ENCODE data around the gene CC2D2A. TPM values are rescaled to one million over a fixed set of nuclear protein-coding genes. Genes with fewer than 3 reads are reported as not detected.
"Not testable (repeated sequence)": the region's sequence is repeated elsewhere in the genome, so short reads cannot be mapped to it uniquely, and the experiment has no call there.

The CC2D2A gene
- polyA plus RNA-seq, 3 donors from 2014 or later = 0.29 to 0.75 (median 0.64) TPM

DNA sequence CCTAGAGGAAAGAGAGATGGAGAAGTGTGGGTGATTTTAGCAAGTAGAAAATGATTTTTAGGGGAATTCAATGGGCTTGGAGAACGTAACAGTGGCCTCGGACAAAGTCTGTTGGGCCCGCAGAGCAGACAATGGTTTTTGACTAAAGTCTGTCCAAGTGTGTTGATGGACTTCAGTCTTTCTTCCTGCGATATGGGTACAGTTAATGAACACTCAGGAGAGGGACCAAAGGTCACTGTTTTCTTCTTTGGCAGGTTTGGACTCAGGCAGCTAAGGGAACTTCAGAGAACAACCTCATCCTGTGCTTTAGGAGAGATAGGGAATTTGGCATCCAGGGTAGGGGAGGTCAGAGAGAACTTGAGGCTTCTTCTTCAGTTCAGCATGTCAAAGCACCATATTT is 38.0 kb downstream of the CC2D2A start:
- Mint-ChIP-seq H3K4me1 (no peaks in the 10 kb centered on the region), H3K4me3 (no peak overlapping the region), H3K36me3 (peaks cover 20 to 33% (median 22%) of the 10 kb centered on the region in 3 donors), H3K27me3 (ENCODE audit: low read depth in 3 of 3) (no peaks in the 10 kb centered on the region), H3K9me3 (no peaks in the 10 kb centered on the region), H3K27ac (no peak overlapping the region)
- no peak for DNase-seq

DNA sequence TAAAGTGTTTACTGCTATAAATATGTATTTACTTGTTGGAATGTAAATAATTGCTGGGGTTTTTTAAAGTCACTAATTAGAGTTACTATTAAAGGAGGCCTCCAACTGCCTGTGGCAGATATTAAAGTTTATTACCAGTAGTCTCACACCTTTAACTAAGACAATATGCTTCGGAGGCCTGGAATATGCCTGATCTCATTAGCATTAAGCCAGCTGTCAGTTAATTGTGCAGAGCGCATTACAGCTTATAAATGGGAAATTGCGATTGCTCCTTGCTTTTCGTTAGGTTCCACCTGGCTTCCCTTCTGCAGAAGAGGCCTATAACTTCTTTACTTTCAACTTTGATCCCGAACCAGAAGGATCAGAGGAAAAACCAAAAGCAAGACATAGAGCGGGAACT is 41.3 kb downstream of the CC2D2A start:
- Mint-ChIP-seq H3K9me3 (no peaks in the 10 kb centered on the region), H3K4me1 (no peaks in the 10 kb centered on the region), H3K27ac (no peak overlapping the region), H3K36me3 (peaks cover 20 to 33% (median 31%) of the 10 kb centered on the region in 3 donors), H3K27me3 (ENCODE audit: low read depth in 3 of 3) (no peaks in the 10 kb centered on the region), H3K4me3 (no peak overlapping the region)
- DNase-seq = no peak

DNA sequence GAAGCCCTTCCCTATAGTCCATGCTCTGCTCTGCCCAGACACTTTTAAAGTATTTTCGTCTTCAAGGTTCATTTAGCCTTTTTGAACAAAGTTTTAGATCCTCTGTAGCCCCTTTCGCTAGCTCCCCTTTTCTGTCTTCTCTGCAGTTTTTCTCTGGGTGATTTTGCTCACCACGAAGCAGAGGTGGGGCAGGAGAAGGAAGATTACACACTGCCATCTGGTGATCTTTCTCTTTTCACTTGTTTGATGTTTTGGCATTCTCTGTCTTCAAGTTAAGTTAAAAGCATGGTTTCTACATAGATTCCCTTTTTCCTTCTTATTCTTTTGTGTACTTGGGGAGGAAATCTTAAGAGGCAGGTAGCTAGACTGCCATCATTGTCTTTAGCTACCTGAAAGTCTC is 43.9 kb downstream of the CC2D2A start:
- Mint-ChIP-seq H3K36me3 (peaks cover 15 to 39% (median 31%) of the 10 kb centered on the region in 3 donors), H3K9me3 (no peaks in the 10 kb centered on the region), H3K27me3 (ENCODE audit: low read depth in 3 of 3) (no peaks in the 10 kb centered on the region), H3K4me1 (no peaks in the 10 kb centered on the region), H3K27ac (no peak overlapping the region), H3K4me3 (no peak overlapping the region)
- DNase-seq = no peak

DNA sequence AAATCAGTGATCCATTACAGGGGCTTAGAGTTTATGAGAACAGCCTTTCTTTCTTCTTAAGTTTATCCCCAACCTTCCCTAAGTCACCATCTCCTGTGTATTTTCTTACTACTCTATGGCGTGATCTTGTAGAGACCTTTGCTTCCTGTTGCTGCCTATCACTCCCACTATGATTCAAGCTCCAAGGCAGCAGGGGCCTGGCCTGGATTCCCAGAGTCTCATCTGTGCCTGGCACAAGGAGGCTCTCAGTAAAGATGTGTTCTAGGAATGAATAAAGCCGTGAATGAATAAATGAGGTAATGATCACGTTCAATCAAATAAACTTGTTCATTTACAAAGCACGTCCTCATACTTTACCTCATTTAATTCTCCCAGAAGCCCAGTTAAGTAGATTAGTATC is 45.4 kb downstream of the CC2D2A start:
- peaks cover 0 to 6% (median 0%) of the 10 kb centered on the region in 6 donors for H3K9me3 Mint-ChIP-seq

DNA sequence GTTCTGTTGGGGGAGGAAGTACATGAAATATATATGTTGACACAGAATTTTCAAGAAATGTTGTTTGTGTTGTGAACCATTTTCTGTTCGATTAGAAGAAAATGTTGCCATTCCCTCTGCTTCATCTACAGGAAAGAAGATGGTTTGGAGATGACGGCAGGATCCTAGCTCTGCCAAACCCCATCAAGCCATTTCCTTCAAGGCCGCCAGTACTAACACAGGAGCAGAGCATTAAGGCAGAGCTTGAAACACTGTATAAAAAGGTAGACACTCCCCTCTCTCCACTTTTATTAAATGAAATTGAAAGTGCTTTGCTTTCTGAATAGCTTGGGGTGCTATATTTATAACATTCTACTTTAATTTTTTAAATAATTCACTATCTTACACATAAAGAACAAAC is 46.8 kb downstream of the CC2D2A start:
- H3K4me1 Mint-ChIP-seq = no peaks in the 10 kb centered on the region
- H3K9me3 Mint-ChIP-seq = peaks cover 0 to 6% (median 0%) of the 10 kb centered on the region in 6 donors
- no peak overlapping the region for H3K4me3 Mint-ChIP-seq
- no peak for DNase-seq
- no peak overlapping the region for H3K27ac Mint-ChIP-seq
- H3K27me3 Mint-ChIP-seq (ENCODE audit: low read depth in 3 of 3) = no peaks in the 10 kb centered on the region
- peaks cover 17 to 41% (median 37%) of the 10 kb centered on the region in 3 donors for H3K36me3 Mint-ChIP-seq

More for the DNA sequence above, 45.4 kb downstream of the CC2D2A start:
- H3K27ac Mint-ChIP-seq = no peak overlapping the region
- no peaks in the 10 kb centered on the region for H3K4me1 Mint-ChIP-seq
- H3K4me3 Mint-ChIP-seq = no peak overlapping the region
- peaks cover 21 to 45% (median 34%) of the 10 kb centered on the region in 3 donors for H3K36me3 Mint-ChIP-seq
- no peak for DNase-seq
- H3K27me3 Mint-ChIP-seq (ENCODE audit: low read depth in 3 of 3) = no peaks in the 10 kb centered on the region

DNA sequence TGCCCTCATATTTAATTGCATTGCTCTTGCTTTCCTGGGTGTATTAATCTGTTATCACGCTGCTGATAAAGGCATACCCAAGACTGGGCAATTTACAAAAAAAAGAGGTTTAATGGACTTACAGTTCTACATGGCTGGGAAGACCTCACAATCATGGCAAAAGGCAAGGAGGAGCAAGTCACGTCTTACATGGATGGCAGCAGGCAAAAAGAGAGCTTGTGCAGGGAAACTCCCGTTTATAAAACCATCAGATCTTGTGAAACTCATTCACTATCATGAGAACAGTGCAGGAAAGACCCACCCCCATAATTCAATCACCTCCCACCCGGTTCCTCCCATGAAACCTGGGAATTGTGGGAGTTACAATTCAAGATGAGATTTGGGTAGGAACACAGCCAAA is 48.0 kb downstream of the CC2D2A start:
- not testable (repeated sequence) for H3K4me1 Mint-ChIP-seq; H3K9me3 Mint-ChIP-seq; DNase-seq; H3K27me3 Mint-ChIP-seq (ENCODE audit: low read depth in 3 of 3); H3K4me3 Mint-ChIP-seq; H3K27ac Mint-ChIP-seq
- peaks cover 9 to 35% (median 28%) of the 10 kb centered on the region in 3 donors for H3K36me3 Mint-ChIP-seq

DNA sequence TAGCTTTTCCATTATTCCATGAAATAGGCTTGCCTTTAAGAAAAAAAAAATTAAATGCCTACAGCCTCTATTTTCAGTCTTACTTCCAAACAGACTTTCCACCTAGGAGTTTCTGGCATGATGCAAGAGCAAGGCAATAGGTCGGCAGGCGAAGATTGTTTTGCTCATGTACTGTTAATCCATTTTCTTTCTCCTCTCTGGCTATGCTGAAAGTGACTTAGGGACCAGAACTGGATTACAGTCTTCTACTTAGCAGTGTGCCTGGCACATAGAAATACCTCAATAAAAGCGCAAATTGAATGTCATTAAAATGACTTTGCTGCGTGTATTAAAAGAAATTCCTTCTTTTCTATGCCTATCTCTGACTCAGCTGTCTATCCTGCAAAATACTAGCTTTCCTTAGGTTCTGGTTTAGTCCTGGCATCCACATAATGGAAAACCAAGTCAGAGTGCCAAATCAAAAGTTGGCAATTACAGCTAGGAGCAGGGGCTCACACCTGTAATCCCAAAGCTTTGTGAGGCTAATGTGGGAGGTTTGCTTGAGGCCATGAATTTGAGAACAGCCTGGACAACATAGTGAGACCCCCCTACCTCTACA is 51.9 kb downstream of the CC2D2A start:
- peaks cover 0 to 2% (median 0%) of the 10 kb centered on the region in 3 donors for H3K27me3 Mint-ChIP-seq (ENCODE audit: low read depth in 3 of 3)
- no peaks in the 10 kb centered on the region for H3K4me1 Mint-ChIP-seq
- H3K9me3 Mint-ChIP-seq = peaks cover 0 to 6% (median 0%) of the 10 kb centered on the region in 6 donors
- H3K36me3 Mint-ChIP-seq = peaks cover 9 to 34% (median 28%) of the 10 kb centered on the region in 3 donors
- H3K27ac Mint-ChIP-seq = no peak overlapping the region
- no peak overlapping the region for H3K4me3 Mint-ChIP-seq
- no peak for DNase-seq

DNA sequence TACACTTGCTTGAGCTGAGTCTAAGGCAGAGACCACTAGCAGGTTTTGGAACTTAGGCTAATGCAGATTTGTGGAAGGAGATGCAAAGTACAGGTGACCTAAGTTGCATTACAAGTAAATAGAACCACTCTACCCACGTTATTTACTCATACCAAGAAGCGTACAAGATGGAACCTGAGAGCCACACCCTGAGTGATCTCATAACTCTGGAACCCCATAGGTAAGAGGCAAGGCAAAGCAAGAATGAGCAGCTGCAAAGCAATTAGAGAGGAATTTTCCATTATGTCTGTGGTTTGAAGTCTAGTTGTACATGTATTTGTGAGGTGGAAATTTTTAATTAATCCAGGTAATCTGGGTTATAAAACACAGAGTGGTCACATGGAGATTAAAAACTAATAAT is 55.4 kb downstream of the CC2D2A start:
- no peak overlapping the region for H3K4me3 Mint-ChIP-seq
- no peak overlapping the region for H3K27ac Mint-ChIP-seq
- no peak for DNase-seq
- H3K4me1 Mint-ChIP-seq = no peaks in the 10 kb centered on the region
- peaks cover 0 to 14% (median 6%) of the 10 kb centered on the region in 3 donors for H3K36me3 Mint-ChIP-seq
- no peaks in the 10 kb centered on the region for H3K9me3 Mint-ChIP-seq
- H3K27me3 Mint-ChIP-seq (ENCODE audit: low read depth in 3 of 3) = peaks cover 0 to 2% (median 0%) of the 10 kb centered on the region in 3 donors

DNA sequence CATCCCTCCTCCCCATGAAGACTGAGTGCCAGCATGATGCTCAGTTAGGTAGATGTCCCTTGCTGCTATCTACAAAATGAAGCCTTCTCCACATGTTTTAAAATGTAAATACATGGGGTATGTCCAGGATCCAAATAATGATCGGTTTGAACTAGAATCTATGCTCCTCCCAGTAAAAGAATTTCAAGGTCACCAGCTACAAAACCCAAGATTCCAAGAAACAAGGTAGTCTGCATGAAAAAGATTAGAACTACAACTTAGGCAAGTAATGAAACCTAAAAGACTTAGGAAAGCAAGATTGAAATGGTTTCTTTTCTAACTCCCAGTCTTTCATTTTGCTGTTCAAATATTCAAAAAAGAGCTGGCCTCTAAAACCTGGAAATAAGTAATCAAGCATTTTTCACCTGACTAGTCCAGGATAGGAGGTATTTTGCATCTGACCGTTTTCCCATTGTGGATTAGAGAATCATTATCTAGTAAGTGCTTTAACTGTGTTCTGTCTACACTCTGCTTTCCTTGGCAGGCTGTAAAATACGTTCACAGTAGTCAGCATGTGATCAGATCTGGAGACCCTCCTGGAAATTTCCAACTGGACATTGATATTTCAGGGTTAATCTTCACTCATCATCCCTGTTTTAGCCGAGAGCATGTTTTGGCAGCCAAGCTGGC is 57.4 kb downstream of the CC2D2A start:
- no peaks in the 10 kb centered on the region for H3K27me3 Mint-ChIP-seq (ENCODE audit: low read depth in 3 of 3)
- H3K27ac Mint-ChIP-seq = no peak overlapping the region
- no peaks in the 10 kb centered on the region for H3K9me3 Mint-ChIP-seq
- no peak overlapping the region for H3K4me3 Mint-ChIP-seq
- peaks cover 0 to 12% (median 12%) of the 10 kb centered on the region in 3 donors for H3K36me3 Mint-ChIP-seq
- H3K4me1 Mint-ChIP-seq = peaks cover 2 to 6% of the 10 kb centered on the region in 2 donors
- DNase-seq = no peak

DNA sequence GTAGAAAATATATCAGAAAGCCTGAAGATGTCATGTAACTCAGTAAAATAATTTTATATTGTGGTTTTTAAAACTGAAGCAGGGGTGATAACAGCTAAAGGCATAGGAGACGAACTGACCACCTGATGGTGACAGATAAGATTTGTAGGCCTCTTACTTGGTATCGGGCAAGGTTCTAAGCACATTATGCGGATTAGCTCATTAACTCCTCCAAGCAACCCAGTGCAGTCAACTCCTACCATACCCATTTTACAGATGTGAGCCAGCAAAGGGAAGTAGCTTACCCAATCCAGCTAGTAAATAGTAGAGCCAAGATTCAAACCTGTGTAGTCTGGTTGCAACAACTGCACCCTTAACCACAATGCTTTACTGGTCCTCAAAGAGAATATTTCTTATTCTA is 62.1 kb downstream of the CC2D2A start:
- H3K4me3 Mint-ChIP-seq = no peak overlapping the region
- no peak for DNase-seq
- peaks cover 2 to 10% of the 10 kb centered on the region in 2 donors for H3K4me1 Mint-ChIP-seq
- H3K36me3 Mint-ChIP-seq = peaks cover 2 to 11% (median 8%) of the 10 kb centered on the region in 3 donors
- H3K9me3 Mint-ChIP-seq = no peaks in the 10 kb centered on the region
- H3K27me3 Mint-ChIP-seq (ENCODE audit: low read depth in 3 of 3) = no peaks in the 10 kb centered on the region
- no peak overlapping the region for H3K27ac Mint-ChIP-seq

DNA sequence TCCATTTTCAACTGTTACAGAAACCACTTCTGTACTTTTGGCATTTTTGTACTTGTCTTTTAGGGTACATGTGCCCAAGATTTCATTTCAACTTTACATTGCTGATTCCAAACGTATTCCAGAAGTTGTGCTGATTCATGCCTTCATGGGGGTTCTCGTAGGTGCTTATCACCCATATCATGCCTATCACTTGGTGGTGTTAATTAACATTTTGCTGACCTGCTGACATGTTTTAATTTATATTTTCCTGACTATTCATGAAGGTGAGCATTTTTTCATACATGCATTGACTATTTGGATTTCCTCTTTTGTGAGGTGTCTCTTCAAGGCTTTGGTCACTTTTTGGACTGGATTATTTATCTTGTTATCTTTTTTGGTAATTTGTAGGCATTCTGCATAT is 64.1 kb downstream of the CC2D2A start:
- Mint-ChIP-seq H3K27me3 (ENCODE audit: low read depth in 3 of 3) (no peaks in the 10 kb centered on the region), H3K36me3 (peaks cover 8 to 17% (median 9%) of the 10 kb centered on the region in 3 donors), H3K27ac (no peak overlapping the region), H3K4me3 (no peak overlapping the region), H3K4me1 (peaks cover 2 to 10% of the 10 kb centered on the region in 2 donors), H3K9me3 (no peaks in the 10 kb centered on the region)
- DNase-seq = no peak

DNA sequence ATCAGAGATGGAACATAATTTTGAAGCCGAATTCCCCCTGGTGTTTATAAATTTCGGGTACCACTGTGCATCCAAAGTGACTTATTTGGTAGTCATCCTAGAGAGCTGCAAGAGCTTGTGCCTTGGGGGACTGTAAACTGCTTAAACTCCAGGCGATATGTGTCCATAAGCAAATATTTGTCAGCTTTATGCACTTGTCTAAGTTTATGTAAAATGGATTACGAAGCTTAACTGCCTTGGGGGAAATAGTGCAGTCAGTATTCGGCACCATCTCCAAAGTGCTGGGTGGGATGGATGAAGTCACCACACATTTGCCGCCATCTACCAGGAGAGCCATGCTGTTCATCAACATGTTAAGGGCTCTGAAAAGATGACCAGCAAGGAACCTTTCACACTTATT is 65.9 kb downstream of the CC2D2A start:
- Mint-ChIP-seq H3K4me1 (peaks cover 2 to 10% of the 10 kb centered on the region in 2 donors), H3K4me3 (no peak overlapping the region), H3K27ac (no peak overlapping the region), H3K9me3 (no peaks in the 10 kb centered on the region), H3K27me3 (ENCODE audit: low read depth in 3 of 3) (no peaks in the 10 kb centered on the region), H3K36me3 (peaks cover 9 to 18% (median 12%) of the 10 kb centered on the region in 3 donors)
- no peak for DNase-seq

DNA sequence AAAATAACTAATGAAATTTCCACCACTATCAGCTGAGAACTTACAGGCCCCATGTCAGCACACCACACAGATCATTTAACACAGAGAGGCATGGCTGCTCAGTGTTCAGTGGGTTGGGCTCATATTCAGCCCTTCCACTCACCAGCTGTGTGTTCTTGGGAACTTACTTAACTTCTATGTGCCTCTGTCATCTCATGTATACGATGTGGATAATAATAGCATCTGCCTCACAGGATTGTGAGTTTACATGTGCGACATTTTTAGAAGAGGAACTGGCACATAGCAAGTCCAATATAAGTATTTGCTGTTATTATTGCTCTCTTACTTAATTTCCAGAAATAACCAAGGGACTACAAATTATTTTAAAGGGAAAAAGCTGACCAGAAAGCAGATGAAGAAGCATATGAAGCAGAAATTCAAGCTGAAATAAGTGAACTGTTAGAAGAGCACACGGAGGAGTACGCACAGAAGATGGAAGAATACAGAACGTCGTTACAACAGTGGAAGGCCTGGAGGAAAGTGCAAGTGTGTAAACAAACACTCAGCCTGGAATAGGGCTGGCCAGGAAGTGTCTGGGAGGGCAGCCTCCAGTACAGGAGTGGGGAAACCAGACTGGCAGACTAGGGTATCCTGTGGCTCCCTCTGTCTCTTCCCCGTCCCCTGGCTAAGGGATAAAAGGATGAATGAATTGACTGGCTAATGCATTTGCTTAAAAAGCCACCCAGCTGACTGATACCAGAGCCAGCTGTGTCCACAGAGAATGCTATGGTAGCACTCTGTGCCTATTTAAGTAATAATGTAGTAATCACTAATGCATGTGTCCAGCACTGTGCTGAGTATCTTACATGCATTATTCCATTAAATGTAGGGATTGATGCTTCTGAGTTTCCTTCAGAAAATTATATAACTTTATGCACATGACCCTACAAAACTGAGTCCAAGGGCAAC is 67.1 kb downstream of the CC2D2A start:
- H3K27ac Mint-ChIP-seq = no peak overlapping the region
- peaks cover 8 to 19% (median 12%) of the 10 kb centered on the region in 3 donors for H3K36me3 Mint-ChIP-seq
- DNase-seq = no peak
- H3K4me1 Mint-ChIP-seq = peaks cover under 1 to 7% of the 10 kb centered on the region in 2 donors
- H3K27me3 Mint-ChIP-seq (ENCODE audit: low read depth in 3 of 3) = no peaks in the 10 kb centered on the region
- no peak overlapping the region for H3K4me3 Mint-ChIP-seq
- no peaks in the 10 kb centered on the region for H3K9me3 Mint-ChIP-seq

DNA sequence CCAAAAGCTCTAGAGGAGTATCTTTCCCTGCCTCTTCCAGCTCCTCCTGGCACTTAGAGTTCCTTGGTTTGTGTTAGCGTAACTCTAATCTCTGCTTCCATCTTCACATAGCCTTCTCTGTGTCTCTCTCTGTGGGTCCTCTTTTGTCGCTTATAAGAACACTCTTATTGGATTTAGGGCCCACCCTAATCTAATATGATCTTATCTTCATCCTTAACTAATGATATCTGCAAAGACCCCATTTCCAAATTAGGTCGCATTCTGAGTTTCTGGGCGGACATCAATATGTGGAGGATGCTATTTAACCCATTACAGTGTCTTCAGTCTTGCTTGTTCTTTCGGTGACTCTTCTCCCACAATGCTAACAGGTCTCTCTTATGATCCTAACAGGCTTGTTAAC is 72.3 kb downstream of the CC2D2A start:
- no peak for DNase-seq
- H3K9me3 Mint-ChIP-seq = no peaks in the 10 kb centered on the region
- H3K36me3 Mint-ChIP-seq = peaks cover 20 to 34% (median 20%) of the 10 kb centered on the region in 3 donors

More for the DNA sequence above, 72.3 kb downstream of the CC2D2A start:
- Mint-ChIP-seq H3K4me1 (peaks cover 0 to 3% of the 10 kb centered on the region in 2 donors), H3K4me3 (no peak overlapping the region), H3K27ac (no peak overlapping the region), H3K27me3 (ENCODE audit: low read depth in 3 of 3) (no peaks in the 10 kb centered on the region)
